CD8-positive, alpha-beta memory T cell (primary cell): ENCODE data around the gene CHRNA3. TPM values are rescaled to one million over a fixed set of nuclear protein-coding genes. Genes with fewer than 3 reads are reported as not detected.

Experiments used
- CTCF ChIA-PET: fragments of 350-600 bp; sonication (Branson Sonifier 250); formaldehyde crosslinking; loops from one replicate; lab custom pipeline; 2021; ENCODE audit warnings: antibody characterized with exemption; lab: Charles Lee
- POLR2A ChIA-PET: fragments of 350-600 bp; sonication (Branson Sonifier 250); formaldehyde crosslinking; loops from one replicate; lab custom pipeline; 2021; ENCODE audit warnings: antibody characterized with exemption; lab: Charles Lee
- DNase-seq, 5 donors: peaks; one replicate each; pipeline versions ENCODE4 v3.0.0 to v3.0.0-alpha.2; 2020 to 2022; ENCODE audit warnings: mixed read lengths in 1 of 5
- H3K27ac ChIP-seq: one replicate; pipeline ENCODE4 v1.7.0; 2013; ENCODE audit warnings: low read depth, mild to moderate bottlenecking, low read length, moderate library complexity
- H3K27me3 ChIP-seq: 2 replicates; pipeline ENCODE4 v1.7.0; 2013; ENCODE audit warnings: low read length, mild to moderate bottlenecking; ENCODE audit not compliant: insufficient read depth, poor library complexity, severe bottlenecking
- H3K36me3 ChIP-seq: 2 replicates; pipeline ENCODE4 v1.7.0; 2013; ENCODE audit warnings: mild to moderate bottlenecking, low read length, moderate library complexity; ENCODE audit not compliant: insufficient read depth
- H3K4me1 ChIP-seq: 2 replicates; pipeline ENCODE4 v1.7.0; 2013; ENCODE audit warnings: mild to moderate bottlenecking, low read length, moderate library complexity; ENCODE audit not compliant: insufficient read depth
- H3K4me3 ChIP-seq: 2 replicates; pipeline ENCODE4 v1.7.0; 2013; ENCODE audit warnings: mild to moderate bottlenecking, low read length
- H3K9me3 ChIP-seq: 2 replicates; pipeline ENCODE4 v1.7.0; 2013; ENCODE audit warnings: mild to moderate bottlenecking, low read length
- H3K27ac Mint-ChIP-seq, 8 donors: one replicate each; pipeline ENCODE4 v1.8.0; 2020 to 2021; ENCODE audit warnings: mixed read lengths in 8 of 8, mild to moderate bottlenecking in 6 of 8, inconsistent platforms in 3 of 8, moderate library complexity in 3 of 8
- H3K27me3 Mint-ChIP-seq, 2 donors: one replicate each; pipeline ENCODE4 v1.8.0; 2020 to 2021; ENCODE audit warnings: mixed read lengths in 2 of 2, mild to moderate bottlenecking in 1 of 2, moderate library complexity in 1 of 2
- H3K36me3 Mint-ChIP-seq, 3 donors: one replicate each; pipeline ENCODE4 v1.8.0; 2020 to 2021; ENCODE audit warnings: mixed read lengths in 3 of 3, inconsistent platforms in 1 of 3, mild to moderate bottlenecking in 1 of 3
- H3K4me1 Mint-ChIP-seq, 3 donors: one replicate each; pipeline ENCODE4 v1.8.0; 2020 to 2021; ENCODE audit warnings: mixed read lengths in 3 of 3, inconsistent platforms in 1 of 3, mild to moderate bottlenecking in 1 of 3
- H3K4me3 Mint-ChIP-seq, 7 donors: one replicate each; pipeline ENCODE4 v1.8.0; 2020 to 2021; ENCODE audit warnings: mixed read lengths in 7 of 7, mild to moderate bottlenecking in 6 of 7, moderate library complexity in 4 of 7, inconsistent platforms in 2 of 7
- H3K9me3 Mint-ChIP-seq, 5 donors: one replicate each; pipeline ENCODE4 v1.8.0; 2020 to 2022; ENCODE audit warnings: mixed read lengths in 5 of 5, mild to moderate bottlenecking in 3 of 5, moderate library complexity in 2 of 5, inconsistent platforms in 1 of 5
- polyA plus RNA-seq: library from polyadenylated mRNA; unstranded; fragments of 300-500 nt; fragmentation: Illumina TruSeq; gene quantifications from one replicate; pipeline ENCODE4 v1.2.3, GENCODE V29; 2021
- total RNA-seq, 2 experiments: library from RNA; stranded (reverse); gene quantifications; one replicate each; pipeline ENCODE4 v1.2.3, GENCODE V29; 2021

CHRNA3 gene
- total and polyA plus RNA-seq, 3 experiments from 2014 or later: not detected

GRCh38 chr15:78633348-78633747 lies 12.6 kb upstream of the CHRNA3 start:
- DNase-seq: no peak
- H3K27ac Mint-ChIP-seq: no peak overlapping the region
- no peak overlapping the region for H3K4me3 Mint-ChIP-seq
- Histone ChIP-seq H3K4me3 (no peak overlapping the region), H3K36me3 (no peaks in the 10 kb centered on the region), H3K9me3 (no peaks in the 10 kb centered on the region), H3K4me1 (no peaks in the 10 kb centered on the region), H3K27me3 (no peaks in the 10 kb centered on the region), H3K27ac (no peak overlapping the region)
- H3K27me3 Mint-ChIP-seq: peaks cover 13 to 35% of the 10 kb centered on the region in 2 donors
- H3K9me3 Mint-ChIP-seq: peaks cover 3 to 10% (median 6%) of the 10 kb centered on the region in 5 donors
- POLR2A ChIA-PET: no interaction called here
- no peaks in the 10 kb centered on the region for H3K4me1 Mint-ChIP-seq
- H3K36me3 Mint-ChIP-seq: peaks cover 0 to 2% (median 0%) of the 10 kb centered on the region in 3 donors
- CTCF ChIA-PET: no interaction called here

GRCh38 chr15:78630886-78631633 lies 10.3 kb upstream of the CHRNA3 start:
- Histone ChIP-seq H3K36me3 (no peaks in the 10 kb centered on the region), H3K27me3 (no peaks in the 10 kb centered on the region), H3K4me3 (no peak overlapping the region), H3K27ac (no peak overlapping the region), H3K9me3 (no peaks in the 10 kb centered on the region), H3K4me1 (no peaks in the 10 kb centered on the region)
- peaks cover 0 to 2% (median 0%) of the 10 kb centered on the region in 3 donors for H3K36me3 Mint-ChIP-seq
- no peak overlapping the region for H3K27ac Mint-ChIP-seq
- no peak overlapping the region for H3K4me3 Mint-ChIP-seq
- CTCF ChIA-PET: interaction anchor here (1.0 kb wide), 1 partner anchor 8 kb away, joined by 3 read pairs; no protein-coding TSS in a partner anchor
- POLR2A ChIA-PET: no interaction called here
- DNase-seq: no peak
- peaks cover 19 to 42% of the 10 kb centered on the region in 2 donors for H3K27me3 Mint-ChIP-seq
- H3K4me1 Mint-ChIP-seq: no peaks in the 10 kb centered on the region
- H3K9me3 Mint-ChIP-seq: peaks cover 3 to 10% (median 6%) of the 10 kb centered on the region in 5 donors

GRCh38 chr15:78629716-78630065 lies 8.9 kb upstream of the CHRNA3 start:
- peaks cover 0 to 2% (median 0%) of the 10 kb centered on the region in 3 donors for H3K36me3 Mint-ChIP-seq
- H3K9me3 Mint-ChIP-seq: peaks cover 3 to 10% (median 6%) of the 10 kb centered on the region in 5 donors
- no peak for DNase-seq
- no peaks in the 10 kb centered on the region for H3K36me3 ChIP-seq
- peaks cover 18 to 37% of the 10 kb centered on the region in 2 donors for H3K27me3 Mint-ChIP-seq
- ChIA-PET POLR2A (no interaction called here), CTCF (no interaction called here)
- H3K4me1 ChIP-seq: no peaks in the 10 kb centered on the region
- H3K4me3 ChIP-seq: no peak overlapping the region
- H3K27me3 ChIP-seq: no peaks in the 10 kb centered on the region
- no peaks in the 10 kb centered on the region for H3K4me1 Mint-ChIP-seq
- no peak overlapping the region for H3K4me3 Mint-ChIP-seq
- no peaks in the 10 kb centered on the region for H3K9me3 ChIP-seq
- H3K27ac ChIP-seq: no peak overlapping the region
- no peak overlapping the region for H3K27ac Mint-ChIP-seq

- Mint-ChIP-seq H3K9me3 (peaks cover 3 to 10% (median 6%) of the 10 kb centered on the region in 5 donors), H3K4me1 (no peaks in the 10 kb centered on the region), H3K4me3 (no peak overlapping the region), H3K27ac (no peak overlapping the region), H3K27me3 (peaks cover 20 to 41% of the 10 kb centered on the region in 2 donors), H3K36me3 (peaks cover 0 to 3% (median 0%) of the 10 kb centered on the region in 3 donors)
- Histone ChIP-seq H3K36me3 (no peaks in the 10 kb centered on the region), H3K27ac (no peak overlapping the region), H3K27me3 (no peaks in the 10 kb centered on the region), H3K4me1 (no peaks in the 10 kb centered on the region), H3K9me3 (no peaks in the 10 kb centered on the region), H3K4me3 (no peak overlapping the region)
- ChIA-PET POLR2A (no interaction called here), CTCF (no interaction called here)
- no peak for DNase-seq
These were observed 8.4 kb upstream of the CHRNA3 start for GRCh38 chr15:78629031-78629715.

- H3K36me3 Mint-ChIP-seq: peaks cover 0 to 4% (median 0%) of the 10 kb centered on the region in 3 donors
- no peak overlapping the region for H3K4me3 ChIP-seq
- peaks cover 26 to 45% of the 10 kb centered on the region in 2 donors for H3K27me3 Mint-ChIP-seq
- H3K4me3 Mint-ChIP-seq: no peak overlapping the region
- no peak for DNase-seq
- no peak overlapping the region for H3K27ac ChIP-seq
- peaks cover 0 to 6% (median 3%) of the 10 kb centered on the region in 5 donors for H3K9me3 Mint-ChIP-seq
- H3K4me1 Mint-ChIP-seq: no peaks in the 10 kb centered on the region
- no peaks in the 10 kb centered on the region for H3K27me3 ChIP-seq
- H3K9me3 ChIP-seq: no peaks in the 10 kb centered on the region
- POLR2A ChIA-PET: no interaction called here
- no peaks in the 10 kb centered on the region for H3K36me3 ChIP-seq
- no peaks in the 10 kb centered on the region for H3K4me1 ChIP-seq
- CTCF ChIA-PET: no interaction called here
- no peak overlapping the region for H3K27ac Mint-ChIP-seq
These were observed 7.4 kb upstream of the CHRNA3 start for GRCh38 chr15:78628227-78628626.

- H3K27ac Mint-ChIP-seq: no peak overlapping the region
- H3K27me3 ChIP-seq: peaks cover 3% of the 10 kb centered on the region
- CTCF ChIA-PET: no interaction called here
- POLR2A ChIA-PET: no interaction called here
- no peaks in the 10 kb centered on the region for H3K9me3 ChIP-seq
- H3K27me3 Mint-ChIP-seq: peaks cover 32 to 44% of the 10 kb centered on the region in 2 donors
- H3K36me3 ChIP-seq: no peaks in the 10 kb centered on the region
- peaks cover 0 to 2% (median 0%) of the 10 kb centered on the region in 3 donors for H3K36me3 Mint-ChIP-seq
- no peak overlapping the region for H3K4me3 Mint-ChIP-seq
- H3K9me3 Mint-ChIP-seq: no peaks in the 10 kb centered on the region
- no peak for DNase-seq
- H3K4me1 Mint-ChIP-seq: no peaks in the 10 kb centered on the region
- H3K4me3 ChIP-seq: no peak overlapping the region
- H3K4me1 ChIP-seq: no peaks in the 10 kb centered on the region
- no peak overlapping the region for H3K27ac ChIP-seq
These were observed 6.6 kb upstream of the CHRNA3 start for GRCh38 chr15:78627348-78627747.

GRCh38 chr15:78626381-78626995 lies 5.7 kb upstream of the CHRNA3 start:
- ChIA-PET POLR2A (no interaction called here), CTCF (no interaction called here)
- Mint-ChIP-seq H3K36me3 (peaks cover 0 to 2% (median 0%) of the 10 kb centered on the region in 3 donors), H3K9me3 (no peaks in the 10 kb centered on the region), H3K27ac (no peak overlapping the region), H3K27me3 (peaks cover 36 to 53% of the 10 kb centered on the region in 2 donors), H3K4me3 (no peak overlapping the region), H3K4me1 (peaks cover 0 to 4% (median 0%) of the 10 kb centered on the region in 3 donors)
- no peak for DNase-seq
- H3K36me3 ChIP-seq: no peaks in the 10 kb centered on the region
- no peaks in the 10 kb centered on the region for H3K4me1 ChIP-seq
- no peak overlapping the region for H3K4me3 ChIP-seq
- H3K27ac ChIP-seq: no peak overlapping the region
- peaks cover 8% of the 10 kb centered on the region for H3K27me3 ChIP-seq
- no peaks in the 10 kb centered on the region for H3K9me3 ChIP-seq
